Fibroblast of lung (primary cell): ENCODE results near the gene ZIM2. TPM values are rescaled to one million over a fixed set of nuclear protein-coding genes. Genes with fewer than 3 reads are reported as not detected.

Experiments
- DNase-seq, 2 donors: peaks; one replicate each; pipeline versions ENCODE4 v3.0.0 to v3.0.0-alpha.2; 2010; ENCODE audit warnings: low read depth in 2 of 2
- H2AFZ ChIP-seq: 2 replicates; pipeline ENCODE4 v1.5.1; 2012; ENCODE audit warnings: low read length, control low read depth, inconsistent platforms
- H3K27ac ChIP-seq: 2 replicates; pipeline ENCODE4 v1.5.1; 2011; ENCODE audit warnings: low read length, control low read depth; ENCODE audit not compliant: insufficient read depth
- H3K27me3 ChIP-seq: 2 replicates; pipeline ENCODE4 v1.5.1; 2011; ENCODE audit warnings: mild to moderate bottlenecking, low read length; ENCODE audit not compliant: control insufficient read depth, insufficient read depth
- H3K36me3 ChIP-seq: 2 replicates; pipeline ENCODE4 v1.5.1; 2011; ENCODE audit warnings: low read length; ENCODE audit not compliant: control insufficient read depth, insufficient read depth
- H3K4me1 ChIP-seq: 2 replicates; pipeline ENCODE4 v1.5.1; 2011; ENCODE audit warnings: low read length; ENCODE audit not compliant: control insufficient read depth, insufficient read depth; ENCODE audit errors: extremely low read depth
- H3K4me2 ChIP-seq: 2 replicates; pipeline ENCODE4 v1.5.1; 2011; ENCODE audit warnings: low read length, control low read depth; ENCODE audit not compliant: insufficient read depth; ENCODE audit errors: extremely low read depth
- H3K4me3 ChIP-seq, 4 experiments: fragments of 200-600 bp in 1 of 4; sonication (generic) in 1 of 4; replicated peaks in 1 of 4; 2 replicates each; pipeline ENCODE4 v1.5.1; 2011 to 2016; ENCODE audit warnings: low read length in 4 of 4, low read depth in 3 of 4, mild to moderate bottlenecking in 3 of 4, control low read depth in 2 of 4, inconsistent platforms in 1 of 4, mixed read lengths in 1 of 4; ENCODE audit not compliant: insufficient read depth in 1 of 4; ENCODE audit errors: control extremely low read depth in 1 of 4
- H3K79me2 ChIP-seq: 2 replicates; pipeline ENCODE4 v1.5.1; 2012; ENCODE audit warnings: mild to moderate bottlenecking, low read length, inconsistent platforms; ENCODE audit not compliant: control insufficient read depth, insufficient read depth
- H3K9ac ChIP-seq: 2 replicates; pipeline ENCODE4 v1.5.1; 2011; ENCODE audit warnings: mild to moderate bottlenecking, low read length, control low read depth; ENCODE audit not compliant: insufficient read depth
- H3K9me3 ChIP-seq: 2 replicates; pipeline ENCODE4 v1.5.1; 2012; ENCODE audit warnings: low read depth, low read length; ENCODE audit not compliant: control insufficient read depth, insufficient read depth
- H4K20me1 ChIP-seq: 2 replicates; pipeline ENCODE4 v1.5.1; 2011; ENCODE audit warnings: low read length; ENCODE audit not compliant: control insufficient read depth, insufficient read depth; ENCODE audit errors: extremely low read depth
- EZH2 ChIP-seq: IDR thresholded peaks from 2 replicates; pipeline ENCODE4 v1.5.1; 2012; ENCODE audit warnings: low read length, control low read depth, mild to moderate bottlenecking; ENCODE audit errors: missing control alignments
- polyA plus RNA-seq, 2 donors: library from polyadenylated mRNA; depleted of rRNA in 1 of 2; stranded (reverse) in 1 of 2; unstranded in 1 of 2; fragments of >200 nt; gene quantifications; 2 replicates each; pipeline ENCODE4 v1.2.1, GENCODE V29; 2011 to 2012; ENCODE audit warnings: missing spikeins in 1 of 2
- total RNA-seq: library from RNA; depleted of rRNA; stranded (reverse); fragments of >200 nt; gene quantifications from 2 replicates; pipeline ENCODE4 v1.2.1, GENCODE V29; 2014
- TF ChIP-seq, protein P1 (sequence below), 2 donors: IDR thresholded peaks in 1 of 2; conservative IDR thresholded peaks in 1 of 2; 1 replicate in 1 of 2; 2 replicates in 1 of 2; pipeline ENCODE4 v1.5.1; 2011 to 2012; ENCODE audit warnings: low read length in 2 of 2, control low read depth in 1 of 2, inconsistent platforms in 1 of 2, low read depth in 1 of 2, mild to moderate bottlenecking in 1 of 2

ZIM2 gene
- total and polyA plus RNA-seq, 2 donors (not counting 1 experiment from before 2014, with no cell fraction given) = not detected

DNA sequence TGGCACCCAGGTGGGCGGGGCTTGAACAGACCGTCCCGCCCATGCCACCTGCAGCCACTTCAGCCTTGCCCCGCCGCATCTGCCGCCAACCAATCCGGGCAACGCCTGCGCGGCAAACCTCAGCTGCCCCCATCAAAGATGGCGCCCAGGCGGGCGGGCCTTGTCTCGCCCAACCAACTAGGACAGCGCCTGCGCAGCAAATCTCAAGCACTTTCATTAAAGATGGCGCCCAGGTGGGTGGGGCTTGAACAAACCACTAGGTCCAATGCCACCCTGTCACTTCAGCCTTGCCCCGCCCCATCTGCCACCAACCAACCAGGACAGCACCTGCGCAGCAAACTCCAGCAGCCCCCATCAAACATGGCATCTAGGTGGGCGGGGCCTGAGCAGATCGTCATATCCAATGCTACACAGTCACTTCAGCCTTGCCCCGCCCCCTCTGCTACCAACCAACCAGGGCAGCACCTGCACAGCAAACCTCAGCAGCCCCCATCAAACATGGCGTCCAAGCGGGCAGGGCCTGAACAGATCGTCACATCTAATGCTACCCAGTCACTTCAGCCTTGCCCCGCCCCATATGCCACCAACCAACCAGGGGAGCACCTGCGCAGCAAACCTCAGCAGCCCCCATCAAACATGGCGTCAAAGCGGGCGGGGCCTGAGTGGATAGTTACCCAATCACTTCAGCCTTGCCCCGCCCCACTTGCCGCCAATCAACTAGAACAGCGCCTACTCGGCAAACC lies 1.4 kb downstream of the ZIM2 start:
- peak; percentile 22 to 94 for DNase-seq
- H3K27ac ChIP-seq = no peak overlapping the region
- H4K20me1 ChIP-seq = no peaks in the 10 kb centered on the region
- no peaks in the 10 kb centered on the region for H3K27me3 ChIP-seq
- H3K9ac ChIP-seq = no peak overlapping the region
- no peaks in the 10 kb centered on the region for H3K9me3 ChIP-seq
- H3K4me3 ChIP-seq = peak overlapping the region in 1 of 4 experiments; percentile 20
- no peaks in the 10 kb centered on the region for H3K79me2 ChIP-seq
- no peak overlapping the region for H3K4me2 ChIP-seq
- TF ChIP-seq, protein P1, sequence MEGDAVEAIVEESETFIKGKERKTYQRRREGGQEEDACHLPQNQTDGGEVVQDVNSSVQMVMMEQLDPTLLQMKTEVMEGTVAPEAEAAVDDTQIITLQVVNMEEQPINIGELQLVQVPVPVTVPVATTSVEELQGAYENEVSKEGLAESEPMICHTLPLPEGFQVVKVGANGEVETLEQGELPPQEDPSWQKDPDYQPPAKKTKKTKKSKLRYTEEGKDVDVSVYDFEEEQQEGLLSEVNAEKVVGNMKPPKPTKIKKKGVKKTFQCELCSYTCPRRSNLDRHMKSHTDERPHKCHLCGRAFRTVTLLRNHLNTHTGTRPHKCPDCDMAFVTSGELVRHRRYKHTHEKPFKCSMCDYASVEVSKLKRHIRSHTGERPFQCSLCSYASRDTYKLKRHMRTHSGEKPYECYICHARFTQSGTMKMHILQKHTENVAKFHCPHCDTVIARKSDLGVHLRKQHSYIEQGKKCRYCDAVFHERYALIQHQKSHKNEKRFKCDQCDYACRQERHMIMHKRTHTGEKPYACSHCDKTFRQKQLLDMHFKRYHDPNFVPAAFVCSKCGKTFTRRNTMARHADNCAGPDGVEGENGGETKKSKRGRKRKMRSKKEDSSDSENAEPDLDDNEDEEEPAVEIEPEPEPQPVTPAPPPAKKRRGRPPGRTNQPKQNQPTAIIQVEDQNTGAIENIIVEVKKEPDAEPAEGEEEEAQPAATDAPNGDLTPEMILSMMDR (conservative IDR thresholded peaks at IDR 0.05 in 1 of 2, IDR thresholded peaks at IDR 0.05 in 1 of 2; ENCODE audit: low read depth in 1 of 2, low read length in 2 of 2) = no peak
- TF ChIP-seq EZH2 = no peak
- no peaks in the 10 kb centered on the region for H3K4me1 ChIP-seq
- no peaks in the 10 kb centered on the region for H3K36me3 ChIP-seq
- no peak overlapping the region for H2AFZ ChIP-seq

DNA sequence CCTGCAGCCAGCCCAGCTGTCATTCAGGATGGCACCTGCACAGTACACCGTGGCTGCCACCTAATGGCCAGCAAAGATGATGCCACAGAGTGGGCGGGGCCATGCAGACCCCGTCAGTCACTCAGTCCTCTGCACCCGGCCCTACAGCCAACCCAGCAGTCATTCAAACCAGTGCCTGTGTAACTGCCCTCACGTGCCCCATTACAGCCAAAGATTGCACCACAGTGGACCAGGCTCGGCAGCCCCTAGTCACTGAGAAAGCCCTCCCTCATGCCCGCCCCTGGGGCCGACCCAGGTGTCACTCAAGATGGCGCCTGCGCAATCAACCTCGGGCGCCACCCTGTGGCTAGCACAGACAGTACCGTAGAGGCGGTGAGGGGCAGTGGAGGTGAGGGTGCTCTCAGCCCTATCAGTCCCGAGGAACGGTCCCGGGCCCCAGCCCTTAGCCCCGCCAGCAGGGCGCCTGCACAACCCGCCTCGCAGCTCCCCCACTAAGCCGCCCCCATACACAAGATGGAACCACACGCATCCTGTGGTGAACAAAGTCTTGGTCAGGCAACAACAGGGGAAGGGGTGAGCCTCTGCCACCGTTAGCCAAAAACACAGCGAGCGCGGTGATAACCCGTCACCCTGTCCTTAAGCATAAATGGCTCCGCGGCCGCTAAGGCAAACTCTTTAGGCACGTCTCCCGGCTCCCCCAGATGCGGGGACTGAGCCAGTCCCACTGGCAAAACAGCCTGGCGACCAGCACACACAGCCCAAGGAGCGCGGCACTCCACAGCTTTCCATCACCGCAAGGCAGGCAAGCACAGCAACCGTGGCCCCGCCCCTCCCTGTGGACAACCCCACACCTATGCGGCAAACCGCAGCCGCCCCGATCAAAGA lies 2.3 kb downstream of the ZIM2 start:
- Histone ChIP-seq H3K79me2 (no peaks in the 10 kb centered on the region), H3K9ac (no peak overlapping the region), H4K20me1 (no peaks in the 10 kb centered on the region), H3K27ac (no peak overlapping the region), H3K4me1 (no peaks in the 10 kb centered on the region), H3K4me3 (peak overlapping the region in 2 of 4 experiments; percentile 17 to 53), H3K27me3 (no peaks in the 10 kb centered on the region), H2AFZ (no peak overlapping the region), H3K36me3 (no peaks in the 10 kb centered on the region), H3K4me2 (no peak overlapping the region), H3K9me3 (no peaks in the 10 kb centered on the region)
- TF ChIP-seq, protein P1 (conservative IDR thresholded peaks at IDR 0.05 in 1 of 2, IDR thresholded peaks at IDR 0.05 in 1 of 2; ENCODE audit: low read depth in 1 of 2, low read length in 2 of 2) = no peak
- no peak for TF ChIP-seq EZH2
- peak in 1 of 2 donors; percentile 68 for DNase-seq

DNA sequence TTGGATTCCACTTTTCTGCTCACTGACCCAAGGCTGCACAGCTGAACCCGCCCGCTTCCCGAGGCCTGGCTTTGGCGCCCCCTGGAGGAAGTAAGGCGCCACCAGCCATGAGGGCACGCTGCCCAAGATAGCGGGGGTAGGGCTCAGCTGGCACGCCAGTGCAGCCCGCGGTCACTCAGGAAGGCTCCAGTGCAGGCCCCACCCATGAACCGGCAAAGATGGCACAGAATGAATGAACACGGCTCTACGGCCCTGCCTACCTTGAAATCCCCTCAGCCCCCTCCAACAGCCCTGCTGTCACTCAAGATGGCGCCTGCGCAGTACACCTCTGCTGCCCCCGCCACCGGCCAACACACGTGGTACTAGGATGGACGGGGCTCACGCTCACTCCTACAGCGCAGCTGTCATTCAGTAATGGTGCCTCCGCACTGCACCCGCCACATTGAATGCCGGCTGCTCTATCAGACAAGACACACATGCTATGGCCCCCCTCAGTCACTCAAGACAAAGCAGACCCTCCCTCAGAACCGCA lies 3.0 kb downstream of the ZIM2 start:
- H4K20me1 ChIP-seq = no peaks in the 10 kb centered on the region
- H3K36me3 ChIP-seq = no peaks in the 10 kb centered on the region
- DNase-seq = peak in 1 of 2 donors; percentile 67
- no peak overlapping the region for H3K9ac ChIP-seq
- H2AFZ ChIP-seq = no peak overlapping the region
- H3K4me1 ChIP-seq = no peaks in the 10 kb centered on the region
- peak overlapping the region in 1 of 4 experiments; percentile 34 for H3K4me3 ChIP-seq
- H3K4me2 ChIP-seq = no peak overlapping the region
- H3K27ac ChIP-seq = no peak overlapping the region
- H3K9me3 ChIP-seq = no peaks in the 10 kb centered on the region
- TF ChIP-seq, protein P1 (conservative IDR thresholded peaks at IDR 0.05 in 1 of 2, IDR thresholded peaks at IDR 0.05 in 1 of 2; ENCODE audit: low read depth in 1 of 2, low read length in 2 of 2) = peak in 1 of 2 donors; percentile 30
- TF ChIP-seq EZH2 = no peak
- H3K79me2 ChIP-seq = no peaks in the 10 kb centered on the region
- no peaks in the 10 kb centered on the region for H3K27me3 ChIP-seq
